Cortex of kidney (tissue), 1 donor: ENCODE data around the gene HOXC10.

Experiments used
- DNase-seq: peaks from one replicate; lab custom pipeline; 2025; lab: John Stamatoyannopoulos, UW

Gene HOXC10

DNA sequence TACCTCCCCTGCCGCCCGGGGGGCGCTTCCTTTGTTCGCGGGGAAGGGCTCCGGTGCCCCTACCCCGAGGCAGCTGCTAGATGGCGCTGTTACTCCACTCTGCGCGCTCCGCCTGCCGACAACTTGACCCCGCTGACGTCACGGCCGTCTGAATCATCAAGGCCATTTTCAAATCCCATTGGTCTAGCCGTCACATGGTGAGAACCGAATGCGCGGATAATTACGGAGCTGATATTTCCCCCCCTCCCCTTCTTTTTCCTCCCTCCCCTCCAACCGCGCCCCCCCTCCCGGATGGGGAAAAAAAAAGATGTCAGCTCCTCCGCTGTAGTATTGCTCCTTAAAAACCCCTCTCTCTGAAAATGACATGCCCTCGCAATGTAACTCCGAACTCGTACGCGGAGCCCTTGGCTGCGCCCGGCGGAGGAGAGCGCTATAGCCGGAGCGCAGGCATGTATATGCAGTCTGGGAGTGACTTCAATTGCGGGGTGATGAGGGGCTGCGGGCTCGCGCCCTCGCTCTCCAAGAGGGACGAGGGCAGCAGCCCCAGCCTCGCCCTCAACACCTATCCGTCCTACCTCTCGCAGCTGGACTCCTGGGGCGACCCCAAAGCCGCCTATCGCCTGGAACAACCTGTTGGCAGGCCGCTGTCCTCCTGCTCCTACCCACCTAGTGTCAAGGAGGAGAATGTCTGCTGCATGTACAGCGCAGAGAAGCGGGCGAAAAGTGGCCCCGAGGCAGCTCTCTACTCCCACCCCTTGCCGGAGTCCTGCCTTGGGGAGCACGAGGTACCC lies at the start of gene HOXC10:
Gene HOXC10, plus strand, starts transcription at position 246 of the 791 bp plus-strand sequence. Its CDS starts 114 bp downstream, at position 360.
- no peak for DNase-seq

- no peak for DNase-seq
Observed at GRCh38 chr12:53935383-53936341, 49.3 kb upstream of the HOXC10 start.

DNA sequence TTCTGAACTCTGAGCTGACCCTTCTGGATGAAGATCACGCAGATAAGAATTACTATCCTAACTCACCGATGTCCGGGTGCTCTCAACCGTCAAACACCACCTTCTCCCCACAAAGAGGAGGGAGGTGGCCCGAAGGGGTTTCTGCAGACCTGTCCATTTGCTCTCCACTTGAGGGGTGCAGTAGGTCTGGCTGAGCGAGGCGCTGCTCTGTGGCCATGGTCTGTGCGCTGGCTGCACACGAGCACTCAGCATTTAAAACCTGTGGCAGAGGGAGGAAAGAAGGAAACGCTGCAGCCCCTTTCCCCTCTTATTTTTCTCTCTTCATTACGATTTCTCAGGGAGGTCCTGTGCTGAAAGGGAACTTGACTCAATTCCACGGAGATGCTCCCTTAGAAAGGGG lies 47.8 kb upstream of the HOXC10 start:
- no peak for DNase-seq

DNA sequence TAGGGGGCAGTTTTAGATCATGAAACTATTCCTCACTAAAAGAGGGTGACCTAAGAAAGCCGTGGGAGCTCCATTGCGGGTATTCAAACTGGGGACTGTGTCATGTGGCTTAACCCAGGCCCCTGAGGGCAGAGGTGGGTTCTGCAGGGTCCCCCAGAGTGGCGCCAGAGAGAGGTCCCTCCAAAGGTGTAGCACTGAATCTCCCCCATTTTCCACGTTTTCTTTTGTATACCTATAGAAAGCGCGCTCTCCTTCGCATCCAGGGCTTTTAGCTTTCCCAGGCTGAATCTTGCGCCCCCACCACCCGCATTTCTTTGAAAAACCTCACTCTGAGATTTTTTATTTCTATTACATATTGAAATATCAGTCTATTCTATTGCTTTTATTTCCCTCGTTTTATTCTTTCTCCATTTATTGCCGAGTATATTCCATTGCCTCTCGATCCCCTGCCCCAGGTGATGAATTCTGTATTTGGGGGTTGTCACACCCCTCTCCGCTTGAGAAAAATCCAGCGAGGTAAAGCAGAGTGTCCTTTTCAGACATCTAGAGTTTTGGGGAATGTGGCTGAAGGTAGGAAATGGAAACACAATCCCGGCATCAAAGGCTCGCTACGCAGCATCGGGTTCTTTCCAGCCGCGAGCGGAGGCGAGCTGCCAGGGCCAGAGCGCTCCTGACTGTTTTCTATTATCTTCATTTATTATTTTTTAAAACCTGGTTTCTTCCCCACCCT lies 47.2 kb upstream of the HOXC10 start:
- DNase-seq, result no peak

DNA sequence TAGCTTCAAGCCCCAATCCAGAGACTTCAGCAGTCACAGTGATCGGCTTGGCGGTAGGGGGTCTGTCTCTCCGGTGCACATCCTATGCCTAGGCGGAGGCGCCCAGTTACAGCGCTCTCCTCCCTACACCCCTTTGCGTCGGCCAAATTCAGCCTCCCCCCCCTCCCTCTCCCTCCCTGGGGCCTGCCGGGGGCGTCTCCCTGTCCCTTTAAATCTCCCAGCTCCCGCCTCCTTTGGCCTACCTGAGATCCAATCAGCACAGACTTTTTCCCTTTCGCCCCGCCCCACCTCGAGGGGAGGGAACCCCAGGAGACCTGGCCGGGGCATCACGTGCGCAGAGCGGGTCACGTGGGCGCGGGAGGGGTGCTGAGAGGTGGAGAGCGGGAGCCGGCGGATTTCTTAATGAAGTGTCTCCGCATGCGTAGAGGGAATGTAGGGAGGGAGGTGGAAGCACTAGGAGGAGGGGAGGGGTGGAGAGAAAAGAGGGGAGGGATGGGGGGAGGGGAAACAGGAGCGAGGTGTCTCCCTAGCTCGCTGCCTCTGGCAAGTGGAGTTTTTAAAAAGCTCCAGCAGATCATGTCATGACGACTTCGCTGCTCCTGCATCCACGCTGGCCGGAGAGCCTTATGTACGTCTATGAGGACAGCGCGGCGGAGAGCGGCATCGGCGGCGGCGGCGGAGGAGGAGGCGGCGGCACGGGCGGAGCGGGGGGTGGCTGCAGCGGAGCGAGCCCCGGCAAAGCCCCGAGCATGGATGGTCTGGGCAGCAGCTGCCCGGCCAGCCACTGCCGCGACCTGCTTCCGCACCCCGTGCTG lies 46.4 kb upstream of the HOXC10 start, which contains the start of gene HOXC13:
Gene HOXC13, plus strand, starts transcription at position 506 of the 815 bp plus-strand sequence. Its CDS starts 76 bp downstream, at position 582.
- DNase-seq, result no peak

DNA sequence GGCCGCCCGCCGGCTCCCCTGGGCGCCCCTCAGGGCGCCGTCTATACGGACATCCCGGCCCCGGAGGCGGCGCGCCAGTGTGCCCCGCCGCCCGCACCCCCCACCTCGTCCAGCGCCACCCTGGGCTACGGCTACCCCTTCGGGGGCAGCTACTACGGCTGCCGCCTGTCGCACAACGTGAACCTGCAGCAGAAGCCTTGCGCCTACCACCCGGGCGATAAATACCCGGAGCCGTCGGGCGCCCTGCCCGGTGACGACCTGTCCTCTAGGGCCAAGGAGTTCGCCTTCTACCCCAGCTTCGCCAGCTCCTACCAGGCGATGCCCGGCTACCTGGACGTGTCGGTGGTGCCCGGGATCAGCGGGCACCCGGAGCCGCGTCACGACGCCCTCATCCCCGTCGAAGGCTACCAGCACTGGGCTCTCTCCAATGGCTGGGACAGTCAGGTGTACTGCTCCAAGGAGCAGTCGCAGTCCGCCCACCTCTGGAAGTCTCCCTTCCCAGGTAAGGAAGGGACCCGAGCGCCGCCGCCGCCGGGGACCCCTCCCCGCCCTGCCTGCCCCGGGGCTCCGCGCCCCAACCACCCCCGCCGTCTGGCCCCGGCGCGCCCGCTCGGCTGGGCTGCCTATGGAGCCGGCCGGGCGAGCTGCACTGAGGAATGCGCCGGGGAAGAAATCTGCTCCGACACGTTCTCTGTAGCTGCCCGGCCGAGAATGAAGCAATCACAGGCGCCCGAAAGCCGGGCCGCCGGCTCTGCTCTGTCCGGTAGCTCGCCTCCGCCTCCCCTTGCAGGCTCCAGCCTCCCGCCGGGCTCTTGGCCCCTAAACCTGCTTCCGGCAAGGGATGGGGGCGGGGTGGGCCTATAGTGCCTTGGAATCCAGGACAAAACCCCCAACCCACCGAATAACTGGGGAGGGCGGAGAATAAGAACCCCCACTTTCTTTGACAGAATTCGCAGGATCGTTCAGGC lies 45.5 kb upstream of the HOXC10 start:
- DNase-seq, result no peak

- no peak for DNase-seq
Observed at GRCh38 chr12:53940443-53941014, 44.4 kb upstream of the HOXC10 start.

GRCh38 chr12:53941187-53941586 lies 43.8 kb upstream of the HOXC10 start:
- no peak for DNase-seq

DNA sequence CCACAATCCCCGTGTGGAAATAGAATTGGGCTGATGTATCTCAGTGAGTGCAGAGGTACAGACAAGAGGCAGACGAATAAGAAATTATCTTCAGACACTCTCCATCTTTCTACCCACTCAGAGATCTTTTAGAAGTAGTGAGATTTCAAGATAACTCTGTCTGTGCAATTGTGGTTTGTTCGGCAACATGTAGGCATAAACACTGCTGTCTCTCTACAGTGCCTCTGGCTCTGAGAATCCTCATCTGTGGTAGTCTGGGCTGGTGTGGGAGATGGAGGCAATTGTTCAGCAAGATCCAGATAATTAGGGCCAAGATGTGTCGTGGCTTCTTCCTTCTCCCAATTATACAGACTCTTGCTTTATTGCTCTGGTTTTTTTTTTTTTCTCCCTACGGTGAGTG lies 43.2 kb upstream of the HOXC10 start:
- DNase-seq, result no peak

GRCh38 chr12:53942467-53942997 lies 42.4 kb upstream of the HOXC10 start:
- no peak for DNase-seq

DNA sequence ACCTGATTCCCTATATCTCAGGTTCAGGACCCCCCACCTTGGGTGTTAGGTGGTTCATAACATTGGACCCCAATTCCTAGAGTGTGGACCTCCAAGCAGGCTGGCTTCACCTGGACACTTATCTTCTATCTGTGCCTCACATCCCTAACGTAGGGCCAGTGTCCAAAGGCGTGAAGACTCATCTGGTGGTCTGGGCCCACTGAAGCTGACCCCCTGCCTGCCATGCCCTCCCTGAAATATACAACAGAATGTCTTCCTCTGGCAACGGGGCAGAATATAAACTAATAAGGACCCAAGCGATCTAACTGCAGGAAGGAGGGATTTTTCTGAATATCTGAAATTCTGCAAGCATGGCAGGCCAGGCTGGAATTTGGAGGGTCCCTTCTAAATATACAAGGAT lies 40.7 kb upstream of the HOXC10 start:
- DNase-seq, result no peak

- no peak for DNase-seq
Observed at GRCh38 chr12:53944907-53945847, 39.8 kb upstream of the HOXC10 start.

DNA sequence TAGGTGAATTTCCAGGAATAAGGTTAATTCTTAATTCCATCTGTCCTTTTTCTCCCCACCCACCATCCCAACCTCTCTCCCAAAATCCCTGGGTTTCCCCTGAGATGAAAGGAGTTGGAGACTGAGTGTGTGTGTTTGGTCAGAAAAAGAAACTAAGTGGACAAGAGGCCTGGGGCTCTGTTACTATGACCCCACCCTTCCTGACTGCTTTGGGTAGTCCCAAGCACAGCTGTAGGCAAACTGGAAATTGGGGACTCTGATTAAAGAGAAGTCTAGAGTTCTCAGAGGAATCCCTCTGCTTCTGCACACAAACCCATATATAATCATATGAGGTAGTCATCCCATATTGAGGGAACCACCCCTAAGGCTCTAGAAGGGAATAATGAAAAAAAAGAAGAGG lies 37.2 kb upstream of the HOXC10 start:
- no peak for DNase-seq

DNA sequence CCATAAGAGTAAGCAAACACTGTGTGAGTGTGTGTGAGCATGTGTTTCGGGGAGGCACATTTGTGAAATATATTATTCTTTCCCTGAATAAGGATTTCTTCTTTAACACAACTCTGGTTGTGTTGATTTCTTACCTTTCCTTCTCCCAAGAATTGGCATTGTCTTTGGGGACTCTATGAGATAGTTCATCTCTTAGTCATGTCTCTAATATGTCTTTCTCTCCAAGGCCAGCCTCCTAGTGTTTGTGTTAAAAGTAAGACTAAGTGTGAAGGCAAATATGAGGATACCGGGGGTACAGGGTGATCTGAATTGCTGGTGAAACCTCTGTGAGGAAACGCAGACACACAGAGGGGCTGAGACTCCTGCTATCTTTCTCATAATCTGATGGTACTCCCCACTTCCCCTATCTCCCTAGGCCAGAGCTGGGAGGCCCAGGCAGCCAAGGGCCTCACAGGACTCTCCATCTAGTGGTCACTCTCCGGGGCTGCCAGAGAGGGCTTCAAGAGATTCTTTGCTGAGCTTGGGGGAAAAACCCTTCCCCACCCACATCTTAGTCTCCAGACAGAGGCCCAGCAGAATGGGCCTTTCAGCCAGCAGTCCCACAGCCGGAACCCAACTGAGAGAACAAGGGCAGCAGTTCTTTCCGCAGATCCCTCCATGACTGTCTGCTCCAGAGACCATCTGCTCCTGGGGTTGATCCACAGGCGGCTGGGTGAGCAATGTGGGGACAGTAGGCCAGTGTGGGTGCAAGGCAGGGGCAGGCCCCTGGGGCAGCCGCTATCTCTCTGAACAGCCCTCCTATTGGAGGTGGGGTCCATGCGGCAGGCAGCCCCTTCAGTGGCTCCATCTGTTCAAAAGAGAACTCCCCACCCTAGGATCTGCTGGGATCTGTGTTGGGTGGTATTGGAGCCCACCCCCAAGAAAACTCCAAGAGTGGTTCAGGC lies 36.0 kb upstream of the HOXC10 start:
- no peak for DNase-seq

DNA sequence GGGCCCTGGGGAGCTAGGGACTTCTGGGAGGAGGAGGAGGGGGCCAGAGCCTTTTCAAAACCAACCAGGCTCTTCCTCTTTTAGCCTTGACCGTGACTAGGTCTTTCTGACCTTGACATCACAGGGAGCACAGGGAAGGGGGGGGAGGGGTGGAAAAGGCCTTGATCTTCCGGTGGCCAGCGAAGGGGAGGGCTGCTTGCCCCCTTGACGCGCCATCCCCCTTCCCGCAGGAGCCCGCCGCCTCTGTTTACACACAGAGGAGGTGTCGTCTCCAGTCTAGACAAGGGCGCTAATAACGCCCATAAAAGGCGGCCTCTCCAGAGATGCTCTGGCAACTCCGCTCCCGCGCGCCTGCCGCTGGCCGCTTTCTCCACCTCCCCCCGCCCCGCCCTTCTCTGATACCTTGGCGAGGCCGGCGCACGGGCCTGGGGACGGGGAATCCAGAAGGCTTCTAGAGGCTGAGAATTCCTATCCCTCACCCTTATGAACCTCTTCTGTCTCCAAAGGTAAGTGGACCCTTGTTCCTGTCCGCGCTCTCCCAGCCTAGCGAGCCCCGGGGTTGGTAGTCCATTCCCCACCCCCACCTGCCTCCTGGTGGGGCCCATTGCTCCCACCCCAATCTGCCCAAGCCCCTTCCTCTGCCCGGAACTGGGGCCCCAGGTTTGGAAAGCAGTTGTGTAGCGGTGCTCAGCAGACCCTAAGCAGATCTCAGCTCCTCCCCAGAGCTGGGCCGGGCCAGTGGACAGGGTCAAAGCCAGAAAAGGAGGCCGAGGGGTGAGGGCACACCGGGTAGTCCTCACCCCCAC lies 35.1 kb upstream of the HOXC10 start:
- no peak for DNase-seq

DNA sequence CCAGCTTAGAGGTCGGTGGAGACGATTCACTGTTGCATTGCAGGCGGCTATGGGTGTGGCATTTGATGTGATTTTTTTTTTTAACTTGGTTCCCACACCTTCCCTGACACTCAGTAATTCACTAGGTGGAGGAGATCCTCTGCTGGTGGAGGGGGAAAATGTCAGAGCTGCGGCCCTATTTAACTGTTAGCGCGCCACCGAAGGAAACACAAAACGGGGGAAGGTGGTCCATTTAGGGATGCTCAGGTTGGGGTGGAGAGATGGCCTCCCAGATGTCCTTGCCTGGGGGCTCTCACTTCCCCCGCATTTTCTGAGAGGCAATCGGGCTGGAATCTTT lies 34.5 kb upstream of the HOXC10 start:
- DNase-seq, result no peak
